Activated CD8-positive, alpha-beta T cell treated with anti-CD3 and anti-CD28 coated beads for 36 hours (primary cell): Measurements from ENCODE around the gene MAT1A. TPM values are rescaled to one million over a fixed set of nuclear protein-coding genes. Genes with fewer than 3 reads are reported as not detected.

ENCODE experiments used
- ATAC-seq: fragments of 200-7000 bp; cut with Tn5 transposase; one replicate; pipeline ENCODE4 v1.10.0; 2021; ENCODE audit warnings: mild to moderate bottlenecking, moderate library complexity
- CTCF ChIA-PET: fragments of 350-600 bp; sonication (Branson Sonifier 250); formaldehyde crosslinking; loops from one replicate; lab custom pipeline; 2021; ENCODE audit warnings: antibody characterized with exemption; lab: Charles Lee
- POLR2A ChIA-PET: fragments of 350-600 bp; sonication (Branson Sonifier 250); formaldehyde crosslinking; loops from one replicate; lab custom pipeline; 2021; ENCODE audit warnings: antibody characterized with exemption; lab: Charles Lee
- DNase-seq: peaks from one replicate; pipeline ENCODE4 v3.0.0-alpha.2; 2020
- H3K27ac Mint-ChIP-seq: one replicate; pipeline ENCODE4 v1.8.0; 2021; ENCODE audit warnings: mild to moderate bottlenecking, mixed read lengths
- H3K27me3 Mint-ChIP-seq: one replicate; pipeline ENCODE4 v1.8.0; 2021; ENCODE audit warnings: mixed read lengths
- H3K36me3 Mint-ChIP-seq: one replicate; pipeline ENCODE4 v1.8.0; 2021; ENCODE audit warnings: low read depth, mixed read lengths
- H3K4me1 Mint-ChIP-seq: one replicate; pipeline ENCODE4 v1.8.0; 2021; ENCODE audit warnings: low read depth, mixed read lengths
- H3K4me3 Mint-ChIP-seq: one replicate; pipeline ENCODE4 v1.8.0; 2021; ENCODE audit warnings: mild to moderate bottlenecking, moderate library complexity, mixed read lengths
- H3K9me3 Mint-ChIP-seq: one replicate; pipeline ENCODE4 v1.8.0; 2021; ENCODE audit warnings: mixed read lengths
- intact Hi-C: fragments of 100-400 bp; cut with micrococcal nuclease; formaldehyde crosslinking; loops from one replicate; pipeline ENCODE4 v1.10.0; 2022
- total RNA-seq, 2 experiments: library from RNA; stranded (reverse); gene quantifications; one replicate each; pipeline ENCODE4 v1.2.3, GENCODE V29; 2021
- TF ChIP-seq, protein P1 (sequence below): fragments of 200-600 bp; IDR thresholded peaks from one replicate; pipeline ENCODE4 v1.8.0; 2022; ENCODE audit warnings: antibody characterized with exemption, mild to moderate bottlenecking

Gene MAT1A
- total RNA-seq, 2 experiments from 2014 or later: not detected

- no peaks in the 10 kb centered on the region for H3K36me3 Mint-ChIP-seq
- POLR2A ChIA-PET: no interaction called here
- TF ChIP-seq, protein P1, sequence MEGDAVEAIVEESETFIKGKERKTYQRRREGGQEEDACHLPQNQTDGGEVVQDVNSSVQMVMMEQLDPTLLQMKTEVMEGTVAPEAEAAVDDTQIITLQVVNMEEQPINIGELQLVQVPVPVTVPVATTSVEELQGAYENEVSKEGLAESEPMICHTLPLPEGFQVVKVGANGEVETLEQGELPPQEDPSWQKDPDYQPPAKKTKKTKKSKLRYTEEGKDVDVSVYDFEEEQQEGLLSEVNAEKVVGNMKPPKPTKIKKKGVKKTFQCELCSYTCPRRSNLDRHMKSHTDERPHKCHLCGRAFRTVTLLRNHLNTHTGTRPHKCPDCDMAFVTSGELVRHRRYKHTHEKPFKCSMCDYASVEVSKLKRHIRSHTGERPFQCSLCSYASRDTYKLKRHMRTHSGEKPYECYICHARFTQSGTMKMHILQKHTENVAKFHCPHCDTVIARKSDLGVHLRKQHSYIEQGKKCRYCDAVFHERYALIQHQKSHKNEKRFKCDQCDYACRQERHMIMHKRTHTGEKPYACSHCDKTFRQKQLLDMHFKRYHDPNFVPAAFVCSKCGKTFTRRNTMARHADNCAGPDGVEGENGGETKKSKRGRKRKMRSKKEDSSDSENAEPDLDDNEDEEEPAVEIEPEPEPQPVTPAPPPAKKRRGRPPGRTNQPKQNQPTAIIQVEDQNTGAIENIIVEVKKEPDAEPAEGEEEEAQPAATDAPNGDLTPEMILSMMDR: no peak
- no peak overlapping the region for H3K27ac Mint-ChIP-seq
- ATAC-seq (no peak), DNase-seq (no peak)
- CTCF ChIA-PET: no interaction called here
- intact Hi-C loops: no loop called here
- H3K4me3 Mint-ChIP-seq: no peak overlapping the region
- no peaks in the 10 kb centered on the region for H3K4me1 Mint-ChIP-seq
- no peaks in the 10 kb centered on the region for H3K27me3 Mint-ChIP-seq
- H3K9me3 Mint-ChIP-seq: no peaks in the 10 kb centered on the region
These were observed 13.1 kb downstream of the MAT1A start for GRCh38 chr10:80276335-80276734.

- Mint-ChIP-seq H3K36me3 (no peaks in the 10 kb centered on the region), H3K27me3 (peaks cover 1% of the 10 kb centered on the region)
- TF ChIP-seq, protein P1: no peak
These were observed 13.7 kb downstream of the MAT1A start for GRCh38 chr10:80275756-80276155.

GRCh38 chr10:80275135-80275498, 14.3 kb downstream of the MAT1A start:
- H3K4me3 Mint-ChIP-seq: no peak overlapping the region
- TF ChIP-seq, protein P1: no peak
- H3K27me3 Mint-ChIP-seq: peaks cover 1% of the 10 kb centered on the region
- intact Hi-C loops: no loop called here
- no peak for ATAC-seq
- no peaks in the 10 kb centered on the region for H3K36me3 Mint-ChIP-seq
- ChIA-PET POLR2A (no interaction called here), CTCF (interaction anchor here (2.0 kb wide), 1 partner anchor 14 kb away, joined by 5 read pairs; no protein-coding TSS in a partner anchor)
- no peak for DNase-seq
- H3K4me1 Mint-ChIP-seq: no peaks in the 10 kb centered on the region
- H3K27ac Mint-ChIP-seq: no peak overlapping the region
- H3K9me3 Mint-ChIP-seq: no peaks in the 10 kb centered on the region

More at GRCh38 chr10:80275756-80276155, 13.7 kb downstream of the MAT1A start:
- Mint-ChIP-seq H3K4me1 (no peaks in the 10 kb centered on the region), H3K4me3 (no peak overlapping the region), H3K9me3 (no peaks in the 10 kb centered on the region), H3K27ac (no peak overlapping the region)
- ChIA-PET CTCF (no interaction called here), POLR2A (no interaction called here)
- ATAC-seq (no peak), DNase-seq (no peak)
- intact Hi-C loops: no loop called here

DNA sequence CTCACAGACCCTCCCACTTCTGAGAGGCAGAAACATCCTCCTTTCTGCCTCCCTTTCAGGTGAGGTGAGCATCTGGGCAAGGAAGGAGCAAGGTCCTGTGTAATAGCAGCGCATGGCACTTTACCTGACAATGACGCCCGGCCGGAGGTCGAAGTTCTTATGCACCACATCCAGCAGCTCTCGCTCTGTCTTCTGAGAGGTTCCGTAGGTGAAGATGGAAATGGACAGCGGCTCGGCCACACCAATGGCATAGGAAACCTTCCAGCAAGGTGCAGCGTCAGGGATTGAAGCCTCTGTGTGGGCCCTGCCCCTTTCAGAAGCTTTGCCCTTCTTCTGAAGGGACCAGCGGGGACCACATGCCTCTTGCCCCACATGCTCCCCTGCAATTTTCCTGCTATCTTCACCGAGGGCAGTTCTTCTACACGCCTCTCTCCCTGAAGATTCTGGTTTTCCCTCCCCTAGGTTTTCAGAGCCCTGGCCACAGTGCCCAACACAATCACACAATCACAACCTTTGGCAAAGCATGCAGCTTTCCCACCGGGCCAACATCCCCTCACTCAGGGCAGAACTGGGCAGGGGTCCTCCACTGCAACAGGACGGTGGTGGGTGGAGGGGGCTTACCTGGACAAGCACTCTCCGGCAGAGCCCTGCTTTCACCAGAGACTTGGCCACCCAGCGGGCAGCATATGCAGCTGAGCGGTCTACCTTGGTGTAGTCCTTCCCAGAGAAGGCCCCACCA, 14.9 kb downstream of the MAT1A start:
- Mint-ChIP-seq H3K4me3 (no peak overlapping the region), H3K4me1 (no peaks in the 10 kb centered on the region), H3K27me3 (peaks cover 3% of the 10 kb centered on the region), H3K9me3 (no peaks in the 10 kb centered on the region), H3K36me3 (no peaks in the 10 kb centered on the region), H3K27ac (no peak overlapping the region)
- ChIA-PET CTCF (interaction anchor here (2.0 kb wide), 1 partner anchor 14 kb away, joined by 5 read pairs; no protein-coding TSS in a partner anchor), POLR2A (no interaction called here)
- DNase-seq (no peak), ATAC-seq (no peak)
- TF ChIP-seq, protein P1: no peak
- intact Hi-C loops: no loop called here

DNA sequence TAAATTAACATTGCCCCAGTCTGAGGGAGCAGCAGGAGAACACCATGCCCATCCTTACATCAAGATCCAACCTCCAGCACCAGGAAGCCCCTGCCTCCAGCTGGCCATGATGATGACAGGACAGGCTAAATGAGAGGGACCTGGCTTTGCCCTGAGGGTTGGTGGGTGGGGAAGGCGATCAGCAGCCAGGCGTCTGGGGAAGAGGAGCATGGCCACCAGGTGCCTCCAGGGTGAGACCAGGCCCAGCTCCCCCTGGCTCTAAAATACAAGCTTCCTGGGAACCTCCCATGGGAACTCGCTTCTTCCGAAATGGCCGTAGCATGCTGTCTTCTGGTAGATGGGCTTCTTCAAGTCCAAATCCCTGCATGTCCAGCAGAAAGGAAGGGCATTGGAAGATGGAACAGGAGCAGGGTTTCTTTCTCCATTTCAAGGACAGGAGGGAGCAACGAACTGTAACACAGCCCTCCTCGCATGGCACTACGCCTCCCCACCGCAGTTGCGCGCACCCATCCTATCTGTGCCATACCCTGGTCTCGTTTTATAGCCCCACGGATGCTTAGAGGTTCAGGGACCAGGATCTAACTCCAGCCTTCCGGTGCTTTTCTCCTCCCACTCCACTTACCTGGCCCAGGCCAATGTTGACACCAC, 15.8 kb downstream of the MAT1A start:
- H3K36me3 Mint-ChIP-seq: no peaks in the 10 kb centered on the region
- H3K27me3 Mint-ChIP-seq: peaks cover 3% of the 10 kb centered on the region
- DNase-seq: no peak
- intact Hi-C loops: no loop called here
- CTCF ChIA-PET: interaction anchor here (1.0 to 2.0 kb wide), 2 partner anchors 13 to 15 kb away, joined by 3 to 5 read pairs; no protein-coding TSS in a partner anchor
- no peak overlapping the region for H3K4me3 Mint-ChIP-seq
- TF ChIP-seq, protein P1: no peak
- no peak overlapping the region for H3K27ac Mint-ChIP-seq
- ATAC-seq: no peak
- POLR2A ChIA-PET: no interaction called here
- H3K9me3 Mint-ChIP-seq: no peaks in the 10 kb centered on the region
- H3K4me1 Mint-ChIP-seq: no peaks in the 10 kb centered on the region
